Activated CD8-positive, alpha-beta memory T cell treated with anti-CD3 and anti-CD28 coated beads for 1 hour (primary cell): Measurements from ENCODE around the gene PPL.

Source experiments
- DNase-seq, 2 donors: peaks; one replicate each; pipeline ENCODE4 v3.0.0-alpha.2; 2020; ENCODE audit warnings: low read depth in 1 of 2; ENCODE audit errors: extremely low read depth in 1 of 2

Gene PPL

DNA sequence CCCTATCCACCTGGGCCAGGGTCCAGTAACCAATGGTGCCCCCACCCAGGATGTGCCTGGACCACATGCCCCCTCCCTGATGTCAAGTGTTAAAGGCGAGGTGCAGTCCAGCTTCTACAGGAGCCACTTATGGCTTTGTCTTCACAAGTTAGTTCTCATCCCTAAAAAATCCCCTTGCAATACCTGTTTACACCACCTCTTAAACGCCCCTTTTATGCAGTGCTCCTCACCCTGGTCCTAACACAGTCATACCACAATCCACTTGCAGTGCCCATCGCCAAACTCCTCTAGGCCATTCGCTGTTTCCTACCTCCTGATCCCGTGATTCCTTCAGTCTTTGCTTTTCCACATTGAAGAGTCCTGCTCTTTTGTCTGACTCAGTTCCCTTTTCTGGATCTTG lies 97.0 kb downstream of the PPL start:
- no peak for DNase-seq

DNA sequence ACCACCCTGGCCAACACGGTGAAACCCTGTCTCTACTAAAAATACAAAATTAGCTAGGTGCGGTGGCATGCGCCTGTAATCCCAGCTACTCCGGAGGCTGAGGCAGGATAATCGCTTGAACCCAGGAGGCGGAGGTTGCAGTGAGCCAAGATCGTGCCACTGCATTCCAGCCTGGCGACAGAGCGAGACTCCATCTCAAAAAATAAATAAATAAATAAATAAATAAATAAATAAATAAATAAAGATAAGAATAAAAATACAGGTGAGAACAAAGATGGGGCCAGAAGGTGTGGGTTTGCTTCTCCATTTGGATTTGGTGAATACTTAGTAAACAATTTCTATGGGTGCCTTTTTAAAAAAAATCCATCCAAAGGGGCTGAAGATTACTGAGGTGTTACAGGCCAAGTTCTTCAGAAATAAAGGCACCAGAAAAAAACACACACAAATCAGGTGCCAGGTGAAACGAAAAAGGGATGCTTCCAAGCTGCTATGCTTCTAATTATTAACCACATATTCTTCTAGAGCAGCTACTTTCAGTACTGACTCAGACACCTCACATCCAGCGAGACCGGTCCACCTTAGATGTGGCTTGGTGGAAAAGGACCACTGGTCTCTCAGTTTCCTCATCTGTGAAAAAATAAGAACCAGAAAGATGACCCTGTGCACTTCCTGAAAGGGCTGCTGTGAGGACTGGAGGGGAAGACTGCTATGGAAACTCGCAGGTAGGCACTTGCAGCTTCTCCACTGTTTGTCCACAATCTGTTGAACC lies 99.0 kb downstream of the PPL start:
- no peak for DNase-seq

DNA sequence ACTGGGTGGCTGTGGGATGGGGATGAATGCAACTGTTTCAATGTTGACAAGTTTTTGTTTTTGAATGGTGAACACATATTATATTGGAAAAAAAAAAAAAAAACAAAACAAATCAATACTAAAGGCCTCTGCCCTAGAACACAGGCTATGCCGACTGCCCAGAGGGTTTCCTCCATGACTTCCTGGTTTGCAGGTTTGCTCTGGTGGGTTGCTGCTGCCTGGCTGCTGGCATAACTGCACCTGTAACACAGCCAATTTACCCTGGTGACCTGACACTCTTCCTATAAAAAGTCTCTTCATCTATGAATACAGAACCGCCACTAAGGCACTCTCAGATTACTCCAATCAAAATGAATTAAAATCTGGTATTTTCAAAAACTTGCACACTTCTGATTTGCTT lies 100.2 kb downstream of the PPL start:
- DNase-seq: no peak

DNA sequence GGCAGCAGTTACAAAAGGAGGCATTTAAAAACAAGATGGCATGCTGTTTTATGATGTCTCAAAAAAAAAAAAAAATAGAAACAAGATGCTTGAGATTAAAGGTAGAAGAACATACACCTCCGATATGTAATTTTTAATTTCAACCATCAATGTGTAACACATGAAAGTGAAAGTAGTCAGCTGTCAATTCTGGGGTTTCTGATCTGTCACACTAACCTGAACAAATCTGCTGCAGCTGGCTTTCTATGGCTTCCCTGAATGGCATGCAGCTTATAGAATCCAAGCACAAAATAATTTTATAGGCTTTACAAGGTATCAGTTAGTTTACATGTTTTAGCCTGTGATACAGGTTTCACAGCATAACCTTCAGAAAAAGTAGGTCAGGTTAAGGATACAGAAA lies 103.4 kb downstream of the PPL start:
- no peak for DNase-seq

DNA sequence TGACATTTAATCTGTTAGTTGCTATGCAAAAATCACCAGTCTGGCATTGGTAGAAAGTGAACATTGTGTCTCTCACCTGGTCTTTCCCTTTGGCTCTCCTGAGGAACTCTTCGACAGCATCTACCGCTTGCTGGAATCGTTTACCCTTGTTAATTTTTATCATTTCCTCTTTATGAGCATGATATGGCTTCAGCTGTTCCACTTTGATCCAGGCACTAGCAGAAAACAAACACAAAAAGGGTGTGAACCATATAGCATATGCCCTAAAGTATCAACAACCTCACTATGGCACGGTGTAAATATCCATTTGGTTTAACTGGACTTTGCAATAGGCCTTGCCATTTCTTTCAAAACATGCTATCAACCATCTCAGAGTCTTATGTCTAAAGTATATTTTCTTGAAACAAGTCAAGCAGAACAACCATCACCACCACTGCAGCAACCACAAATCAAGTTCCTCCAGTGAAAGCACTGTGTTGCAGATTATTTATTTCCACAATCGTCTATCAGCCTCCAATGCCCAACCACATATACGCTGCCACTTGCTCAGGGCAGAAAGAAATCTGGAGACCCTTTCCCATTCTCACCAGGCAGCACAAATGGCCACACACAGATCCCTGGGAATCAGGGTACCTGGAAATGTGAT lies 104.1 kb downstream of the PPL start:
- no peak for DNase-seq
